Keratinocyte (primary cell): ENCODE data around the gene UGT1A10. TPM values are rescaled to one million over a fixed set of nuclear protein-coding genes. Genes with fewer than 3 reads are reported as not detected.

Experiments used
- DNase-seq: peaks from one replicate; pipeline ENCODE4 v3.0.0-alpha.2; 2011; ENCODE audit warnings: low read depth, missing footprints, low spot score
- FAIRE-seq: peaks from 2 replicates; lab custom pipeline; 2011; peaks lifted over from hg19 to GRCh38; lab: Jason Lieb, UNC
- H2AFZ ChIP-seq: 2 replicates; pipeline ENCODE4 v1.6.0; 2012; ENCODE audit warnings: low read length, control low read depth, inconsistent platforms; ENCODE audit not compliant: control insufficient read depth
- H3K27ac ChIP-seq: 2 replicates; pipeline ENCODE4 v1.5.1; 2011; ENCODE audit warnings: low read length; ENCODE audit not compliant: control insufficient read depth, insufficient read depth
- H3K27me3 ChIP-seq: 3 replicates; pipeline ENCODE4 v1.6.0; 2011; ENCODE audit warnings: low read length; ENCODE audit not compliant: control insufficient read depth, insufficient read depth; ENCODE audit errors: extremely low read depth
- H3K36me3 ChIP-seq, 2 experiments: 2 replicates in 1 of 2; 3 replicates in 1 of 2; pipeline ENCODE4 v1.5.1; 2011; ENCODE audit warnings: low read length in 2 of 2, mild to moderate bottlenecking in 1 of 2; ENCODE audit not compliant: control insufficient read depth in 2 of 2, insufficient read depth in 2 of 2; ENCODE audit errors: extremely low read depth in 1 of 2
- H3K4me1 ChIP-seq: 3 replicates; pipeline ENCODE4 v1.5.1; 2011; ENCODE audit warnings: low read length; ENCODE audit not compliant: control insufficient read depth, insufficient read depth; ENCODE audit errors: extremely low read depth
- H3K4me2 ChIP-seq: 3 replicates; pipeline ENCODE4 v1.6.0; 2011; ENCODE audit warnings: low read depth, low read length; ENCODE audit not compliant: control insufficient read depth, insufficient read depth; ENCODE audit errors: extremely low read depth
- H3K4me3 ChIP-seq, 3 experiments: fragments of 200-600 bp in 1 of 3; sonication (generic) in 1 of 3; 2 replicates in 2 of 3; 3 replicates in 1 of 3; pipeline ENCODE4 v1.5.1; 2011 to 2016; ENCODE audit warnings: low read length in 3 of 3, mild to moderate bottlenecking in 3 of 3, control low read depth in 2 of 3, inconsistent platforms in 1 of 3, low read depth in 1 of 3, mixed read lengths in 1 of 3, mixed run types in 1 of 3, moderate library complexity in 1 of 3; ENCODE audit not compliant: control insufficient read depth in 2 of 3, insufficient read depth in 2 of 3; ENCODE audit errors: extremely low read depth in 1 of 3
- H3K79me2 ChIP-seq: 2 replicates; pipeline ENCODE4 v1.6.0; 2012; ENCODE audit warnings: low read length; ENCODE audit not compliant: control insufficient read depth, insufficient read depth
- H3K9ac ChIP-seq: 3 replicates; pipeline ENCODE4 v1.6.0; 2011; ENCODE audit warnings: low read length; ENCODE audit not compliant: control insufficient read depth, insufficient read depth; ENCODE audit errors: extremely low read depth
- H3K9me1 ChIP-seq: 3 replicates; pipeline ENCODE4 v1.6.0; 2011; ENCODE audit warnings: low read length; ENCODE audit not compliant: control insufficient read depth, insufficient read depth; ENCODE audit errors: extremely low read depth
- H3K9me3 ChIP-seq: 2 replicates; pipeline ENCODE4 v1.5.1; 2012; ENCODE audit warnings: low read depth, low read length; ENCODE audit not compliant: control insufficient read depth
- H4K20me1 ChIP-seq: 3 replicates; pipeline ENCODE4 v1.6.0; 2011; ENCODE audit warnings: low read length; ENCODE audit not compliant: control insufficient read depth, insufficient read depth; ENCODE audit errors: extremely low read depth
- CTCF ChIP-seq, 3 experiments: IDR thresholded peaks in 1 of 3; conservative IDR thresholded peaks in 1 of 3; optimal IDR thresholded peaks in 1 of 3; 2 replicates in 2 of 3; 3 replicates in 1 of 3; pipeline versions ENCODE3 to v1.5.1; 2011; ENCODE audit warnings: low read length in 3 of 3, mild to moderate bottlenecking in 3 of 3, moderate library complexity in 2 of 3, control low read depth in 1 of 3, inconsistent platforms in 1 of 3; ENCODE audit not compliant: insufficient read depth in 2 of 3; ENCODE audit errors: extremely low read depth in 1 of 3
- EZH2 ChIP-seq: IDR thresholded peaks from one replicate; pipeline ENCODE4 v1.6.1; 2012; ENCODE audit warnings: inconsistent platforms, mild to moderate bottlenecking, low read length, moderate library complexity
- dilution Hi-C: fragments of 300-500 bp; cut with MboI; formaldehyde crosslinking; loops from one replicate; pipeline ENCODE4 v1.7.0; 2020; ENCODE audit warnings: low sequenced_read_pairs; ENCODE audit not compliant: extremely low pct_ligation_motif_present
- polyA plus RNA-seq, 5 experiments: library from polyadenylated mRNA; depleted of rRNA in 3 of 5; stranded (reverse) in 3 of 5; stranded (forward) in 1 of 5; unstranded in 1 of 5; fragments of >200 nt; gene quantifications; 1 replicate in 1 of 5; 2 replicates in 3 of 5; 3 replicates in 1 of 5; pipeline versions ENCODE4 v1.2.1 to v1.2.3, GENCODE V29; 2011 to 2012; ENCODE audit warnings: missing spikeins in 2 of 5, low read depth in 1 of 5, low replicate concordance in 1 of 5

Gene UGT1A10
- polyA plus RNA-seq, 1 donor (not counting 4 experiments of a cell fraction or from before 2014, with no cell fraction given): 2.0 TPM

DNA sequence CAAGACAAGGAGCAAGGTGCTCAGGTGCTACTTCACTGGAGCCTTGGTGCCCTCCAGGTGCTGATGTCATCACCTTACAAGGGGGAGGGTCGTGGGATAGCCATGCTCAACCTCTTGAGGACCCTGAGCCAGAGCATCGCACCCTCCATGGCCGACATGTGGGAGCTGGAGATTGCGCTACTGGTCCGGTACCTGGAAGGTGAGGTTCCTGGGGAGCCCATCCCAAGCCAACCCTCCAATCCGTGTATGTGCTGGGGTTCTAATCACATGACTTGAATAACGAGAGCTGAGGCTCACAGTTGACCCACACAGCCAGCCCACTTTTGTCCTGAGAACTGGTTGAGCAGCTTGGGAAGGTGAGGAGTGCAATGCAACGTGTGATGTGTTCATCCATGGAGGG, 167.7 kb downstream of the UGT1A10 start:
- no peak overlapping the region for H3K9ac ChIP-seq
- H3K4me3 ChIP-seq: no peak overlapping the region
- H3K9me3 ChIP-seq: no peaks in the 10 kb centered on the region
- H3K9me1 ChIP-seq: no peaks in the 10 kb centered on the region
- dilution Hi-C loops: no loop called here
- H3K36me3 ChIP-seq: no peaks in the 10 kb centered on the region
- DNase-seq: no peak
- no peak for FAIRE-seq
- H2AFZ ChIP-seq: no peak overlapping the region
- TF ChIP-seq EZH2 (no peak), CTCF (optimal IDR thresholded peaks at IDR 0.05 in 1 of 3, IDR thresholded peaks at IDR 0.05 in 1 of 3, conservative IDR thresholded peaks at IDR 0.05 in 1 of 3; ENCODE audit: extremely low read depth in 1 of 3, insufficient read depth in 2 of 3, low read length in 3 of 3) (no peak)
- peaks cover 5% of the 10 kb centered on the region for H3K4me1 ChIP-seq
- no peak overlapping the region for H3K4me2 ChIP-seq
- H3K27me3 ChIP-seq: peaks cover 10% of the 10 kb centered on the region
- H3K79me2 ChIP-seq: no peaks in the 10 kb centered on the region
- no peak overlapping the region for H3K27ac ChIP-seq
- H4K20me1 ChIP-seq: no peaks in the 10 kb centered on the region

DNA sequence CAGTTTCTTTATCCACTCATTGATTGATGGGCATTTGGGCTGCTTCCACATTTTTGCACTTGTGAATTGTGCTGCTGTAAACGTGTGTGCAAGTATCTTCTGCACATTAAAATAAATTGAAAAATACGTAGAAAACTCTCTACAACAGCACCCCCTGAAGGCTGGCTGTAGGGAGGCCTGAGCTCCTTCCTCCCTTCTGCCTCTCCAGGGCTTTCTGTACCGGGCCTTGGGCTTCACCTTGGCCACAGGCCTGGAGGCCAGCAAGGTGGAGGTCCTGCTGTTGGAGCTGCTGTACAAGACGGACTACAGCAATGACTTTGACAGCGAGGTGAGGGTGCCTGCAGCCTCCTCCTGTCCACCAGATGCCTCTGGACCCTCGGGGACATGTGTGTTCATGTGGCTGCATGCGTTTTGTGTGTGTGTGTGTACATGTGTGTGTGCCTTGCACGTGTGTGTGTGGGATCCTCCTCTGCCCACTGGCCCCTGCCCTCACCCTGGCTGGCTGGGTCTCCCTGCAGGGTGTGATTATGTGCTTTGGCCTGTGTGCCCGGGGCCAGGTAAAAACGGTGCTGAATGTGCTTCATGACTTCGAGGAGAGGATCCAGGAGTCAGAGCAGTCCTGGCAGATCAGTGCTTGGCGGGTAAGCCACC, 171.1 kb downstream of the UGT1A10 start:
- no peaks in the 10 kb centered on the region for H3K4me1 ChIP-seq
- no peaks in the 10 kb centered on the region for H3K36me3 ChIP-seq
- H3K79me2 ChIP-seq: no peaks in the 10 kb centered on the region
- H3K4me3 ChIP-seq: no peak overlapping the region
- H3K9me3 ChIP-seq: no peaks in the 10 kb centered on the region
- no peak overlapping the region for H3K27ac ChIP-seq
- TF ChIP-seq EZH2 (no peak), CTCF (optimal IDR thresholded peaks at IDR 0.05 in 1 of 3, IDR thresholded peaks at IDR 0.05 in 1 of 3, conservative IDR thresholded peaks at IDR 0.05 in 1 of 3; ENCODE audit: extremely low read depth in 1 of 3, insufficient read depth in 2 of 3, low read length in 3 of 3) (peak; percentile 4 to 30 (median 6))
- H3K4me2 ChIP-seq: no peak overlapping the region
- dilution Hi-C loops: no loop called here
- no peaks in the 10 kb centered on the region for H3K9me1 ChIP-seq
- FAIRE-seq: no peak
- H4K20me1 ChIP-seq: no peaks in the 10 kb centered on the region
- DNase-seq: no peak
- no peak overlapping the region for H2AFZ ChIP-seq
- peaks cover 14% of the 10 kb centered on the region for H3K27me3 ChIP-seq
- no peak overlapping the region for H3K9ac ChIP-seq
